ENCODE data around the gene RBM19.

Gene RBM19

DNA sequence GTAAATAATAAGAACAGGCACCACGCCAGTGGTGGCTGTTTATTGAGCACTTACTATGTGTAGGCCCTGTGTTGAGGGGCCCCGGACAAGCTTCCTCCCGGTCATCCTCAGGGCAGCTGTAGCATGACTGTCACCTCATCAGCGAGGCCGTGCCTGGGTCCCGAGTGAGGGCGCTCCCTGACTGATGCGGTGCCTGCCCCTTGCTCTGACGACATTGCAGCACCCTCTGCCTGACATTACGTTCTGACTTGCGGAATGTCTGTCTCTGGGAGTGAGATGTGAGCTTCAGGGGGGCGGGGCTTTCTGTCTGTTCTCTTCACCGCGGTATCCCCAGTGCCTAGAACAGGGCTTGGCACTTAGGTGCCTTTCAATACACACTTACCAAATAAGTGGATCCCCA lies 167.6 kb downstream of the RBM19 start:
- TF ChIP-seq, protein P1, sequence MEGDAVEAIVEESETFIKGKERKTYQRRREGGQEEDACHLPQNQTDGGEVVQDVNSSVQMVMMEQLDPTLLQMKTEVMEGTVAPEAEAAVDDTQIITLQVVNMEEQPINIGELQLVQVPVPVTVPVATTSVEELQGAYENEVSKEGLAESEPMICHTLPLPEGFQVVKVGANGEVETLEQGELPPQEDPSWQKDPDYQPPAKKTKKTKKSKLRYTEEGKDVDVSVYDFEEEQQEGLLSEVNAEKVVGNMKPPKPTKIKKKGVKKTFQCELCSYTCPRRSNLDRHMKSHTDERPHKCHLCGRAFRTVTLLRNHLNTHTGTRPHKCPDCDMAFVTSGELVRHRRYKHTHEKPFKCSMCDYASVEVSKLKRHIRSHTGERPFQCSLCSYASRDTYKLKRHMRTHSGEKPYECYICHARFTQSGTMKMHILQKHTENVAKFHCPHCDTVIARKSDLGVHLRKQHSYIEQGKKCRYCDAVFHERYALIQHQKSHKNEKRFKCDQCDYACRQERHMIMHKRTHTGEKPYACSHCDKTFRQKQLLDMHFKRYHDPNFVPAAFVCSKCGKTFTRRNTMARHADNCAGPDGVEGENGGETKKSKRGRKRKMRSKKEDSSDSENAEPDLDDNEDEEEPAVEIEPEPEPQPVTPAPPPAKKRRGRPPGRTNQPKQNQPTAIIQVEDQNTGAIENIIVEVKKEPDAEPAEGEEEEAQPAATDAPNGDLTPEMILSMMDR (IDR thresholded peaks at IDR 0.05; ENCODE audit: insufficient read depth, low read length, poor library complexity, severe bottlenecking), result no peak
- DNase-seq (ENCODE audit: extremely low read depth, insufficient read length), result no peak
- H3K4me3 ChIP-seq (replicated peaks; ENCODE audit: low read depth, low read length), result no peak overlapping the region
- no peaks in the 10 kb centered on the region for H3K27me3 ChIP-seq (replicated peaks; ENCODE audit: control insufficient read depth, insufficient read depth, low read length)
- no peaks in the 10 kb centered on the region for H3K36me3 ChIP-seq (ENCODE audit: control insufficient read depth, insufficient read depth, low read length)

DNA sequence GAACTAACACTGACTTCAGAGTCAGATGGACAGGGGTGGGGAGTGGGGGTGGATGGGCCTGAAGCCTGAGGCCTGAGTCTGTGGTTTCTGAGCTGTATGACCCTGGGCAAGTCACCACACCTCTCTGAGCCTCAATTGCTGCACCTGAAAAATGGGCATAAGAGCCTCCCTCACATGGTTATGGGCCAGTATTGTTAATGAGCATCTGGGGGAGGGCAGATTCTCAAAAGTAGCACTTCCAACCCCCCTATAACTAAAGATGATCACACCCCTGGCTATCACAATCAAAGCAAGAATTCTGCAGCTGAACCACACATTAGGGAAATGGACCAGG lies 168.6 kb downstream of the RBM19 start:
- no peaks in the 10 kb centered on the region for H3K36me3 ChIP-seq (ENCODE audit: control insufficient read depth, insufficient read depth, low read length)
- no peak for DNase-seq (ENCODE audit: extremely low read depth, insufficient read length)
- H3K4me3 ChIP-seq (replicated peaks; ENCODE audit: low read depth, low read length), result no peak overlapping the region
- no peaks in the 10 kb centered on the region for H3K27me3 ChIP-seq (replicated peaks; ENCODE audit: control insufficient read depth, insufficient read depth, low read length)
- TF ChIP-seq, protein P1 (IDR thresholded peaks at IDR 0.05; ENCODE audit: insufficient read depth, low read length, poor library complexity, severe bottlenecking), result no peak

DNA sequence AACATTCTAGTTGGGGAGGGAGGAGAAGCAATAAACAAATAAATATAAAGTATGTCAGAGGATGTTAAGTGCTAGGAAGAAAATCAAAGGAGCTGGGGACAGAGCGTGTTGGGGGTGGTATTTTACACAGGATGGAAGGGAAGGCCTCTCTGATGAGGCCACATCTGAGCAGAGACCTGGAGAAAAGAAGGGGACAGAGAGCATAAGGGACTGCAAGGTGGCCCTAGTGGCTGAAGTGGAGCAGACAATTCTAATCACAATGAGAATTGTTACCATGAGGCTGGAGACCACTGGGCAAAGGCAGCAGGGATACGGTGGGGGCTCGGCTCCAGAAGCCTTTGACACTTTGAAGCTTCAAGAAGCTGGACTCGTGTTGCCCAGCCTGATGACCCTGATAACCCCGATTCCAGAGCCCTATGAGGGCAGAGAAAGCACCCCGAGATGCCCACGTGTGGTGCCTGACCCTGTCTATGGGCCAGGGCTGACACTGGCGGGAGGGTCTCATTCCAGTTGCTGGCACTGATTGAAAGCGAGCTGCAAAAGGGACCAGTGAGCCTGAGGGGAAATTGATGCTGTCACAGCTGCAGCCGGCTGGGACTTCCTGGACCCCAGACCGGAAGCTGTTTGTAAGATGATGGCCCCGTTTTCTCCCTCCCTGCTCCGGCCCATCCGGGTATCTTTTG lies 169.1 kb downstream of the RBM19 start:
- Histone ChIP-seq H3K36me3 (ENCODE audit: control insufficient read depth, insufficient read depth, low read length) (no peaks in the 10 kb centered on the region), H3K4me3 (replicated peaks; ENCODE audit: low read depth, low read length) (no peak overlapping the region), H3K27me3 (replicated peaks; ENCODE audit: control insufficient read depth, insufficient read depth, low read length) (no peaks in the 10 kb centered on the region)
- TF ChIP-seq, protein P1 (IDR thresholded peaks at IDR 0.05; ENCODE audit: insufficient read depth, low read length, poor library complexity, severe bottlenecking), result no peak
- DNase-seq (ENCODE audit: extremely low read depth, insufficient read length), result no peak

DNA sequence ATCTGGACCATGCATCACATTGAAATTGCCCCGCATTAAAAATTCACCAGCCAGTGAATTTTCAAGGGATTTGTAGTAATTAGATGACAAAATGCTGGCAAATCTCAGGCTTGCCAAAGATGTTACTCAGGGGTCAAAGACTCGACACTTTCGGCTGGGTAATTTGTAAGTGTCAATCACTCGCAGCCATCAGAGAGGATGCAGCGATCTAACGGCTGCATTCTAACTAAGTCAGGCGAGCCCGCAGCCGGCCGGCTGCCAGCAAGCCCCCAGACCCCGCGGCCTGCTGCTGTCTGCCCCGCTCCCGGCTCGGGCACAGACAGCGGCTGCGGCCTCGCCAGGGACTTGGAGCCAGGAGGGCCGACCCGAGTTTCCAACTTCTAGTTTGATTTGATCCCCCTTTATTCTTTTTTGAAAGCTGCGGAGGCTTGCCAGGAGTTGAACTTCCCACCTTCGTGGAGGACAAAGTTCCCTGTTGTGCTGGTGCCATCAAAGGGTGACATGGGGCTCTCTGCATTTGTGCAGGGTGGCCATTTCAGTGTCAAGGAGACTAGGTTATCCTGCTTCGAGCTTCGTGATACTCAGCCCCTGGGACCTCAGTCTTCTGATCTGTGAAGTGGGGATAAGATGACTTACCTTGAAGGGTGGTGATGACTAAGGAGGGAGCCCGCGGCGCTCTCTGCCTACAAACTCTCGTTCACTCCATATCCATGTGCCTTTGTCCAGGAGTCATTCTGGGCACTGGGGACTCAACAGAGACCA lies 169.9 kb downstream of the RBM19 start:
- H3K36me3 ChIP-seq (ENCODE audit: control insufficient read depth, insufficient read depth, low read length), result no peaks in the 10 kb centered on the region
- DNase-seq (ENCODE audit: extremely low read depth, insufficient read length), result no peak
- no peaks in the 10 kb centered on the region for H3K27me3 ChIP-seq (replicated peaks; ENCODE audit: control insufficient read depth, insufficient read depth, low read length)
- no peak overlapping the region for H3K4me3 ChIP-seq (replicated peaks; ENCODE audit: low read depth, low read length)
- TF ChIP-seq, protein P1 (IDR thresholded peaks at IDR 0.05; ENCODE audit: insufficient read depth, low read length, poor library complexity, severe bottlenecking), result no peak

DNA sequence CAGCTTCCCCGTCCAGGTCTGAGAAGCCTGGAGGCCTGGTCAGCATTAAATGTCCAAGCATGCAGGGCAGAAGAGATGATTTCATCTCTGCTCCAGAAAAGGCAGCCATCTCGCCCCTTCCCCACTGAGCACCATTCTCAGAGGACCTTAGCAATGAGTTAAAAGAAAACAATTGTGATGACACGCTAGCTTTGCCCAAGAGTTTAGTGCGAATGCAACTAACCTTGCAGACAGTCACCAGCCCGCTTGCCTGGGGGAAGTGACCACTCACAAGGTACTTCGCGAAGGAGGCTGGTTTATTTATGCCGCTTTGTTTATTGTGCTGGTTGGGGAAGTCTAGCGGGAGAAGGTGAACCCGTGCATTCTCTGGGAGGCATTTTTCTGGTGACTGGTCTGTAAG lies 170.7 kb downstream of the RBM19 start:
- TF ChIP-seq, protein P1 (IDR thresholded peaks at IDR 0.05; ENCODE audit: insufficient read depth, low read length, poor library complexity, severe bottlenecking), result no peak
- H3K4me3 ChIP-seq (replicated peaks; ENCODE audit: low read depth, low read length), result no peak overlapping the region
- DNase-seq (ENCODE audit: extremely low read depth, insufficient read length), result no peak
- no peaks in the 10 kb centered on the region for H3K36me3 ChIP-seq (ENCODE audit: control insufficient read depth, insufficient read depth, low read length)
- H3K27me3 ChIP-seq (replicated peaks; ENCODE audit: control insufficient read depth, insufficient read depth, low read length), result no peaks in the 10 kb centered on the region

Measured in GM06990 (cell line).